ENCODE measurements around the gene CES2. TPM values are rescaled to one million over a fixed set of nuclear protein-coding genes. Genes with fewer than 3 reads are reported as not detected.

CES2 gene
- total RNA-seq, 2 experiments from 2014 or later, result 32.9 to 33.5 TPM

GRCh38 chr16:66904846-66905632, 30.3 kb upstream of the CES2 start:
- Mint-ChIP-seq H3K27ac (no peak overlapping the region), H3K4me1 (peaks cover 8% of the 10 kb centered on the region), H3K27me3 (no peaks in the 10 kb centered on the region), H3K4me3 (no peak overlapping the region), H3K9me3 (no peaks in the 10 kb centered on the region), H3K36me3 (ENCODE audit: low read depth) (no peaks in the 10 kb centered on the region)
- no peak for DNase-seq
- ChIA-PET POLR2A (interaction anchor here (0.8 kb wide), 1 partner anchor 14 kb away, joined by 3 read pairs; no protein-coding TSS in a partner anchor), CTCF (interaction anchor here (1.1 to 3.6 kb wide), 2 partner anchors 10 to 32 kb away, joined by 3 to 15 read pairs; no protein-coding TSS in a partner anchor)

- DNase-seq, result peak; percentile 56
- Mint-ChIP-seq H3K4me3 (no peak overlapping the region), H3K27ac (no peak overlapping the region), H3K4me1 (peaks cover 8% of the 10 kb centered on the region), H3K9me3 (no peaks in the 10 kb centered on the region), H3K27me3 (no peaks in the 10 kb centered on the region), H3K36me3 (ENCODE audit: low read depth) (no peaks in the 10 kb centered on the region)
- ChIA-PET POLR2A (interaction anchor here (0.8 to 2.1 kb wide), 3 partner anchors 11 to 25 kb away, joined by 3 to 7 read pairs (median 4); partner anchors contain the start of gene PDP2), CTCF (interaction anchor here (1.1 to 3.6 kb wide), 4 partner anchors 11 to 38 kb away, joined by 3 to 15 read pairs (median 3); no protein-coding TSS in a partner anchor)
Measured at GRCh38 chr16:66905633-66906539, 29.4 kb upstream of the CES2 start.

GRCh38 chr16:66906916-66907836, 28.1 kb upstream of the CES2 start:
- Mint-ChIP-seq H3K4me3 (no peak overlapping the region), H3K27ac (no peak overlapping the region), H3K27me3 (no peaks in the 10 kb centered on the region), H3K36me3 (ENCODE audit: low read depth) (no peaks in the 10 kb centered on the region), H3K4me1 (peaks cover 8% of the 10 kb centered on the region), H3K9me3 (no peaks in the 10 kb centered on the region)
- ChIA-PET CTCF (interaction anchor here (1.1 to 1.3 kb wide), 3 partner anchors 12 to 39 kb away, joined by 3 to 4 read pairs (median 3); no protein-coding TSS in a partner anchor), POLR2A (interaction anchor here (0.9 to 2.1 kb wide), 3 partner anchors 12 to 26 kb away, joined by 4 to 7 read pairs (median 4); partner anchors contain the start of gene PDP2)
- no peak for DNase-seq

GRCh38 chr16:66908116-66908515, 27.2 kb upstream of the CES2 start:
- Mint-ChIP-seq H3K36me3 (ENCODE audit: low read depth) (no peaks in the 10 kb centered on the region), H3K27ac (no peak overlapping the region), H3K27me3 (no peaks in the 10 kb centered on the region), H3K4me1 (peaks cover 8% of the 10 kb centered on the region), H3K9me3 (no peaks in the 10 kb centered on the region), H3K4me3 (no peak overlapping the region)
- POLR2A ChIA-PET, result no interaction called here
- no peak for DNase-seq
- CTCF ChIA-PET, result no interaction called here

GRCh38 chr16:66908762-66909559, 26.4 kb upstream of the CES2 start:
- no peak overlapping the region for H3K27ac Mint-ChIP-seq
- H3K4me1 Mint-ChIP-seq, result peaks cover 8% of the 10 kb centered on the region
- H3K9me3 Mint-ChIP-seq, result no peaks in the 10 kb centered on the region
- H3K4me3 Mint-ChIP-seq, result no peak overlapping the region
- H3K27me3 Mint-ChIP-seq, result no peaks in the 10 kb centered on the region
- no peaks in the 10 kb centered on the region for H3K36me3 Mint-ChIP-seq (ENCODE audit: low read depth)
- POLR2A ChIA-PET, result no interaction called here
- no peak for DNase-seq
- CTCF ChIA-PET, result interaction anchor here (1.1 to 2.7 kb wide), 3 partner anchors 20 to 41 kb away, joined by 3 to 11 read pairs (median 4); no protein-coding TSS in a partner anchor

GRCh38 chr16:66910175-66910940, 25.0 kb upstream of the CES2 start:
- DNase-seq, result no peak
- H3K27me3 Mint-ChIP-seq, result peaks cover 8% of the 10 kb centered on the region
- H3K4me3 Mint-ChIP-seq, result no peak overlapping the region
- no peaks in the 10 kb centered on the region for H3K36me3 Mint-ChIP-seq (ENCODE audit: low read depth)
- H3K27ac Mint-ChIP-seq, result no peak overlapping the region
- no peaks in the 10 kb centered on the region for H3K9me3 Mint-ChIP-seq
- ChIA-PET POLR2A (interaction anchor here (1.3 kb wide), 1 partner anchor 16 kb away, joined by 3 read pairs; no protein-coding TSS in a partner anchor), CTCF (interaction anchor here (0.6 to 2.7 kb wide), 6 partner anchors 9 to 909 kb away, joined by 3 to 11 read pairs (median 4); no protein-coding TSS in a partner anchor)
- H3K4me1 Mint-ChIP-seq, result peaks cover 8% of the 10 kb centered on the region

- POLR2A ChIA-PET, result interaction anchor here (1.1 to 1.3 kb wide), 2 partner anchors 14 to 15 kb away, joined by 3 read pairs; no protein-coding TSS in a partner anchor
- DNase-seq, result no peak
- Mint-ChIP-seq H3K4me3 (no peak overlapping the region), H3K4me1 (peaks cover 4% of the 10 kb centered on the region), H3K36me3 (ENCODE audit: low read depth) (no peaks in the 10 kb centered on the region), H3K27me3 (peaks cover 10% of the 10 kb centered on the region), H3K27ac (no peak overlapping the region), H3K9me3 (no peaks in the 10 kb centered on the region)
- CTCF ChIA-PET, result interaction anchor here (2.7 kb wide), 1 partner anchor 18 kb away, joined by 11 read pairs; no protein-coding TSS in a partner anchor
Measured at GRCh38 chr16:66911112-66911511, 24.2 kb upstream of the CES2 start.

- H3K4me1 Mint-ChIP-seq, result no peaks in the 10 kb centered on the region
- ChIA-PET CTCF (interaction anchor here (2.7 kb wide), 1 partner anchor 17 kb away, joined by 11 read pairs; no protein-coding TSS in a partner anchor), POLR2A (interaction anchor here (1.1 kb wide), 1 partner anchor 14 kb away, joined by 3 read pairs; no protein-coding TSS in a partner anchor)
- H3K27me3 Mint-ChIP-seq, result peaks cover 14% of the 10 kb centered on the region
- no peaks in the 10 kb centered on the region for H3K36me3 Mint-ChIP-seq (ENCODE audit: low read depth)
- no peaks in the 10 kb centered on the region for H3K9me3 Mint-ChIP-seq
- no peak overlapping the region for H3K27ac Mint-ChIP-seq
- no peak overlapping the region for H3K4me3 Mint-ChIP-seq
- no peak for DNase-seq
Measured at GRCh38 chr16:66911801-66912200, 23.5 kb upstream of the CES2 start.

GRCh38 chr16:66913081-66913480, 22.2 kb upstream of the CES2 start:
- Mint-ChIP-seq H3K27ac (no peak overlapping the region), H3K36me3 (ENCODE audit: low read depth) (no peaks in the 10 kb centered on the region), H3K4me1 (no peaks in the 10 kb centered on the region), H3K9me3 (no peaks in the 10 kb centered on the region), H3K4me3 (no peak overlapping the region), H3K27me3 (peaks cover 14% of the 10 kb centered on the region)
- POLR2A ChIA-PET, result no interaction called here
- CTCF ChIA-PET, result interaction anchor here (0.7 to 1.5 kb wide), 2 partner anchors 18 to 20 kb away, joined by 3 to 4 read pairs; no protein-coding TSS in a partner anchor
- DNase-seq, result no peak

- no peaks in the 10 kb centered on the region for H3K4me1 Mint-ChIP-seq
- no peak overlapping the region for H3K27ac Mint-ChIP-seq
- DNase-seq, result no peak
- peaks cover 14% of the 10 kb centered on the region for H3K27me3 Mint-ChIP-seq
- ChIA-PET CTCF (interaction anchor here (1.5 kb wide), 1 partner anchor 19 kb away, joined by 4 read pairs; no protein-coding TSS in a partner anchor), POLR2A (no interaction called here)
- H3K9me3 Mint-ChIP-seq, result no peaks in the 10 kb centered on the region
- H3K4me3 Mint-ChIP-seq, result no peak overlapping the region
- H3K36me3 Mint-ChIP-seq (ENCODE audit: low read depth), result no peaks in the 10 kb centered on the region
Measured at GRCh38 chr16:66913711-66914110, 21.6 kb upstream of the CES2 start.

- no peak for DNase-seq
- ChIA-PET POLR2A (no interaction called here), CTCF (no interaction called here)
- no peaks in the 10 kb centered on the region for H3K36me3 Mint-ChIP-seq (ENCODE audit: low read depth)
- peaks cover 20% of the 10 kb centered on the region for H3K27me3 Mint-ChIP-seq
- H3K27ac Mint-ChIP-seq, result no peak overlapping the region
- no peak overlapping the region for H3K4me3 Mint-ChIP-seq
- H3K4me1 Mint-ChIP-seq, result no peaks in the 10 kb centered on the region
- no peaks in the 10 kb centered on the region for H3K9me3 Mint-ChIP-seq
Measured at GRCh38 chr16:66914541-66914940, 20.8 kb upstream of the CES2 start.
